Progenitor cell of endocrine pancreas (in vitro differentiated cells): ENCODE results near the gene RHOA. TPM values are rescaled to one million over a fixed set of nuclear protein-coding genes. Genes with fewer than 3 reads are reported as not detected.

ENCODE experiments used
- DNase-seq: peaks from one replicate; pipeline ENCODE4 v3.0.0; 2021; ENCODE audit warnings: low spot score; ENCODE audit not compliant: unreplicated experiment
- H3K27ac Mint-ChIP-seq: 2 replicates; pipeline ENCODE4 v1.8.0; 2021; ENCODE audit warnings: mild to moderate bottlenecking, moderate library complexity, mixed read lengths
- H3K27me3 Mint-ChIP-seq: 2 replicates; pipeline ENCODE4 v1.8.0; 2021; ENCODE audit warnings: mixed read lengths
- H3K36me3 Mint-ChIP-seq: 2 replicates; pipeline ENCODE4 v1.8.0; 2022; ENCODE audit warnings: mixed read lengths; ENCODE audit not compliant: insufficient read depth
- H3K4me1 Mint-ChIP-seq: 2 replicates; pipeline ENCODE4 v1.8.0; 2021; ENCODE audit warnings: low read depth, mixed read lengths
- H3K4me3 Mint-ChIP-seq: 2 replicates; pipeline ENCODE4 v1.8.0; 2021; ENCODE audit warnings: low read depth, mild to moderate bottlenecking, moderate library complexity, mixed read lengths
- H3K9me3 Mint-ChIP-seq: 2 replicates; pipeline ENCODE4 v1.8.0; 2021; ENCODE audit warnings: low read depth, mixed read lengths
- CTCF ChIP-seq: fragments of 200-600 bp; sonication (generic); IDR thresholded peaks from one replicate; pipeline ENCODE4 v1.5.0; 2021; ENCODE audit warnings: antibody characterized with exemption, mild to moderate bottlenecking; ENCODE audit not compliant: unreplicated experiment
- total RNA-seq: library from RNA; stranded (reverse); gene quantifications from 2 replicates; pipeline ENCODE4 v1.2.1, GENCODE V29; 2021

Gene RHOA
- total RNA-seq, 1 donor from 2014 or later = 301 TPM

- H3K4me1 Mint-ChIP-seq = peaks cover 13% of the 10 kb centered on the region
- H3K36me3 Mint-ChIP-seq = no peaks in the 10 kb centered on the region
- H3K27me3 Mint-ChIP-seq = no peaks in the 10 kb centered on the region
- no peaks in the 10 kb centered on the region for H3K9me3 Mint-ChIP-seq
- DNase-seq = peak; percentile 36
- H3K4me3 Mint-ChIP-seq = no peak overlapping the region
- TF ChIP-seq CTCF = peak; percentile 51
- H3K27ac Mint-ChIP-seq = peak overlapping the region; percentile 55
These were observed 42.7 kb upstream of the RHOA start for GRCh38 chr3:49454458-49454857.

- no peaks in the 10 kb centered on the region for H3K36me3 Mint-ChIP-seq
- H3K27me3 Mint-ChIP-seq = no peaks in the 10 kb centered on the region
- DNase-seq = no peak
- peaks cover 5% of the 10 kb centered on the region for H3K4me1 Mint-ChIP-seq
- no peaks in the 10 kb centered on the region for H3K9me3 Mint-ChIP-seq
- no peak for TF ChIP-seq CTCF
- no peak overlapping the region for H3K27ac Mint-ChIP-seq
- H3K4me3 Mint-ChIP-seq = no peak overlapping the region
These were observed 41.8 kb upstream of the RHOA start for GRCh38 chr3:49453621-49454020.

- H3K9me3 Mint-ChIP-seq = no peaks in the 10 kb centered on the region
- TF ChIP-seq CTCF = no peak
- no peaks in the 10 kb centered on the region for H3K36me3 Mint-ChIP-seq
- no peak overlapping the region for H3K27ac Mint-ChIP-seq
- DNase-seq = no peak
- no peaks in the 10 kb centered on the region for H3K4me1 Mint-ChIP-seq
- H3K27me3 Mint-ChIP-seq = no peaks in the 10 kb centered on the region
- H3K4me3 Mint-ChIP-seq = no peak overlapping the region
These were observed 33.6 kb upstream of the RHOA start for GRCh38 chr3:49445391-49445790.

- no peak for DNase-seq
- Mint-ChIP-seq H3K4me3 (no peak overlapping the region), H3K9me3 (no peaks in the 10 kb centered on the region), H3K36me3 (no peaks in the 10 kb centered on the region), H3K27ac (no peak overlapping the region), H3K27me3 (no peaks in the 10 kb centered on the region), H3K4me1 (no peaks in the 10 kb centered on the region)
- no peak for TF ChIP-seq CTCF
These were observed 23.0 kb upstream of the RHOA start for GRCh38 chr3:49434731-49435130.

GRCh38 chr3:49428752-49429080, 16.9 kb upstream of the RHOA start:
- peak overlapping the region; percentile 95 for H3K4me3 Mint-ChIP-seq
- H3K27me3 Mint-ChIP-seq = no peaks in the 10 kb centered on the region
- no peak for TF ChIP-seq CTCF
- no peaks in the 10 kb centered on the region for H3K9me3 Mint-ChIP-seq
- peak overlapping the region; percentile 98 for H3K27ac Mint-ChIP-seq
- DNase-seq = no peak
- H3K4me1 Mint-ChIP-seq = peaks cover 2% of the 10 kb centered on the region
- peaks cover 5% of the 10 kb centered on the region for H3K36me3 Mint-ChIP-seq
